DMS 273 (cell line): ENCODE measurements around the gene GAS2.
"Not testable (repeated sequence)": the region's sequence is repeated elsewhere in the genome, so short reads cannot be mapped to it uniquely, and the experiment has no call there.

Source experiments
- DNase-seq: peaks from one replicate; lab custom pipeline; 2025; ENCODE audit not compliant: unreplicated experiment; lab: John Stamatoyannopoulos, UW

GAS2 gene

GRCh38 chr11:22666325-22666687 is at the start of gene GAS2:
GAS2 (plus strand) TSS chr11:22666611; CDS start chr11:22674870, 8,259 bp downstream.
- DNase-seq, result peak; percentile 77

- DNase-seq, result no peak
These were observed 48.5 kb upstream of the GAS2 start for GRCh38 chr11:22617868-22618267.

- peak; percentile 85 for DNase-seq
These were observed 41.5 kb upstream of the GAS2 start for GRCh38 chr11:22624742-22625447.

GRCh38 chr11:22625448-22626287 is 40.7 kb upstream of the GAS2 start, which contains the start of gene FANCF:
FANCF (minus strand) TSS chr11:22625823; CDS start chr11:22625810, 13 bp downstream.
- DNase-seq, result peak; percentile 98

- peak; percentile 20 for DNase-seq
These were observed 39.7 kb upstream of the GAS2 start for GRCh38 chr11:22626573-22627239.

GRCh38 chr11:22627421-22627820 is 39.0 kb upstream of the GAS2 start:
- no peak for DNase-seq

- DNase-seq, result no peak
These were observed 33.0 kb upstream of the GAS2 start for GRCh38 chr11:22633354-22633902.

GRCh38 chr11:22634897-22635629 is 31.3 kb upstream of the GAS2 start:
- peak; percentile 82 for DNase-seq

- peak; percentile 5 for DNase-seq
These were observed 30.7 kb upstream of the GAS2 start for GRCh38 chr11:22635689-22636088.

GRCh38 chr11:22640862-22641261 is 25.5 kb upstream of the GAS2 start:
- DNase-seq, result no peak

GRCh38 chr11:22641559-22641958 is 24.9 kb upstream of the GAS2 start:
- no peak for DNase-seq

GRCh38 chr11:22652346-22652745 is 14.1 kb upstream of the GAS2 start:
- not testable (repeated sequence) for DNase-seq

- DNase-seq, result peak; percentile 11
These were observed 10.3 kb upstream of the GAS2 start for GRCh38 chr11:22656130-22656529.

GRCh38 chr11:22657101-22657694 is 9.2 kb upstream of the GAS2 start:
- DNase-seq, result peak; percentile 2

- DNase-seq, result no peak
These were observed 6.6 kb upstream of the GAS2 start for GRCh38 chr11:22659783-22660182.

- peak; percentile 81 for DNase-seq
These were observed 453 bp downstream of the GAS2 start for GRCh38 chr11:22666688-22667439.

GRCh38 chr11:22668005-22668796 is 1.8 kb downstream of the GAS2 start:
- peak; percentile 31 for DNase-seq

- DNase-seq, result no peak
These were observed 3.0 kb downstream of the GAS2 start for GRCh38 chr11:22669368-22669767.

GRCh38 chr11:22670830-22671229 is 4.4 kb downstream of the GAS2 start:
- DNase-seq, result peak; percentile 48
